Uterus (tissue), 2 donors: ENCODE results near the gene SLC25A26.

Experiments
- POLR2A ChIP-seq, 2 donors: fragments of 450-650 bp; IDR thresholded peaks; one replicate each; pipeline ENCODE4 v1.6.1; 2016; ENCODE audit warnings: antibody characterized with exemption in 2 of 2, mild to moderate bottlenecking in 1 of 2, moderate library complexity in 1 of 2
- TF ChIP-seq, protein P1 (sequence below), 4 experiments: fragments of 200-600 bp in 2 of 4; fragments of 450-650 bp in 2 of 4; sonication (generic) in 2 of 4; IDR thresholded peaks; one replicate each; pipeline ENCODE4 v1.5.1; 2016 to 2019; ENCODE audit warnings: antibody characterized with exemption in 4 of 4, mild to moderate bottlenecking in 2 of 4, moderate library complexity in 1 of 4

DNA sequence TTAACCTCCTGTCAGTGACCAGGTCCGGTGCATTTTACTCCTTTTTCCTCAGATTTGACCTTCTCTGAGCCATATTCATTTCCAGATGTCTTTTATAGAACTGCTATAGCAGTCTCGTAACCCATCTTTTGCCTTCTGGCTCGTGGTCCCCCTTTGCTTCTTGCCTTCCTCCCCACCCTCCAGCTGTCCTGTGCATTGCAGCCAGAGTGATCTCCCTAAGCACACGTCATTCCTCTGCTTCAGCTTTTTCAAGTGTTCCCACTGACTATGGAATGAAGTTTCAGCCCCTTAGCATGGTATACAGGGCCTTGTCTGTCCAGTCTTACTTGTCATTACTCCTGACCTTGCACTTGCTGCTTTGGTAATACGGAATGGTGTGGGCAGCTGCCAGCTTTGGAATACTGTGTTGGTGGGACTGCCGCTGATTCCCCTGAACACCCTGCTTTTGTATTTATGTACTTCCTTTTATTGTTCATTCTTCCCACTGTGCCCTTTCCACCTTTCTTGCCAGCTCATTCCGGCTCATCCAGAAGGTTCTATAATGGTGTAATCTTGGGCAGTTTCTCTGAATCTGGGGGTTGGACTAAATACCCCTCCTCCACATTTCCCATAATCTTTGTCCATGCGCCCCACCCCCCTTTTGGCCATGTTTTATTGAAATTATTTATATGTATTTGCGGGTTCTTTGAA is 38.9 kb downstream of the SLC25A26 start:
- TF ChIP-seq, protein P1, sequence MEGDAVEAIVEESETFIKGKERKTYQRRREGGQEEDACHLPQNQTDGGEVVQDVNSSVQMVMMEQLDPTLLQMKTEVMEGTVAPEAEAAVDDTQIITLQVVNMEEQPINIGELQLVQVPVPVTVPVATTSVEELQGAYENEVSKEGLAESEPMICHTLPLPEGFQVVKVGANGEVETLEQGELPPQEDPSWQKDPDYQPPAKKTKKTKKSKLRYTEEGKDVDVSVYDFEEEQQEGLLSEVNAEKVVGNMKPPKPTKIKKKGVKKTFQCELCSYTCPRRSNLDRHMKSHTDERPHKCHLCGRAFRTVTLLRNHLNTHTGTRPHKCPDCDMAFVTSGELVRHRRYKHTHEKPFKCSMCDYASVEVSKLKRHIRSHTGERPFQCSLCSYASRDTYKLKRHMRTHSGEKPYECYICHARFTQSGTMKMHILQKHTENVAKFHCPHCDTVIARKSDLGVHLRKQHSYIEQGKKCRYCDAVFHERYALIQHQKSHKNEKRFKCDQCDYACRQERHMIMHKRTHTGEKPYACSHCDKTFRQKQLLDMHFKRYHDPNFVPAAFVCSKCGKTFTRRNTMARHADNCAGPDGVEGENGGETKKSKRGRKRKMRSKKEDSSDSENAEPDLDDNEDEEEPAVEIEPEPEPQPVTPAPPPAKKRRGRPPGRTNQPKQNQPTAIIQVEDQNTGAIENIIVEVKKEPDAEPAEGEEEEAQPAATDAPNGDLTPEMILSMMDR (IDR thresholded peaks at IDR 0.05): no peak
- TF ChIP-seq POLR2A (IDR thresholded peaks at IDR 0.05): no peak
